ENCODE measurements around the gene TMCC2. TPM values are rescaled to one million over a fixed set of nuclear protein-coding genes. Genes with fewer than 3 reads are reported as not detected.
A peak's percentile ranks its signal among the peaks of the same experiment; 100 is the strongest.

Gene TMCC2
- total and polyA plus RNA-seq, 2 donors from 2014 or later = 1.3 to 3.5 TPM

DNA sequence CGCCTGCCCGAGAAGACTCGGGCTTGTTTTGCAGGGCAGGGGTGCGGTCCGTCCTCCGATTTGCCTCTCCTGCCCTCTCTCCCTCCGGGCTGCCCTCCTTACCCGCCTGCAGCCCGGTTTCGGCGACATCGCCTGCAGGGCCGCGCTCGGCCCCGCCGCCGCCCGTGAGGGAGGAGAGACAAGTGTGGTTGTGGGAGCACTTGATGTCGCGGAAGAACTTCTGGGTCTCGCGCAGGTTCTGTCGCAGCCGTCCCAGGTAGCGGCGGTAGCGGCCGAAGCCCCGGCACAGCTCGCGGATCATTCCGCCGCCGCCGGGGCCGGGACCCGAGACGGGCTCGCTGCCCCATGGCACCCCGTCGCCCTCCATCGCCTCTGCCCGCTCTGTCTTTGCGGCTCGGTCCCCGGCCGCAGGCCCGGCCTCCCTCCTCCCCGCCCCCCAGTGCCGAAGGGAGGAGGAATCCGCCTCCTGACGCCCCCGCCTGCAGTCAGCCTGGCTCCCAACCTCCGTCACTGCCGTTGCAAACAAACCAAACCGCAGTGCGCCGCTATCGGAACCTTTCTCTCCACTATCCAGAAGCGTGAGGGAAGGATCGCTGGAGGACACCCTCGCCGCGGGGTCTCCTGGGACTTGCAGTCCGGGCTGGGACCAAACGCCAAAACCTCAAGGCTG, 16.4 kb upstream of the TMCC2 start, which contains the start of gene DSTYK:
TSS of gene DSTYK (minus strand) at position 534 of the 670 bp plus-strand sequence. CDS start at position 367, 167 bp downstream.
- Histone ChIP-seq H3K9me3 (ENCODE audit: control insufficient read depth in 2 of 3, insufficient read depth in 1 of 3, low read length in 3 of 3) (no peaks in the 10 kb centered on the region), H3K36me3 (ENCODE audit: control insufficient read depth in 2 of 3, insufficient read depth in 3 of 3, low read length in 3 of 3) (no peaks in the 10 kb centered on the region), H3K9ac (ENCODE audit: low read length in 3 of 3) (peak within 1 kb of the TSS; percentile 57 to 95 (median 73)), H3K4me3 (ENCODE audit: low read length in 3 of 3) (peak within 1 kb of the TSS; percentile 67 to 85 (median 80)), H3K4me1 (ENCODE audit: control insufficient read depth in 2 of 3, insufficient read depth in 2 of 3, low read depth in 1 of 3, low read length in 3 of 3) (peaks cover 0 to 8% (median 7%) of the 10 kb centered on the region in 3 donors), H3K27me3 (ENCODE audit: control insufficient read depth, insufficient read depth, low read length) (no peaks in the 10 kb centered on the region), H3K27ac (ENCODE audit: low read depth in 2 of 2, low read length in 2 of 2) (peak within 1 kb of the TSS; percentile 95 to 96)
- no peak for FAIRE-seq
- no peak for TF ChIP-seq CTCF (IDR thresholded peaks at IDR 0.05; ENCODE audit: borderline replicate concordance, extremely low read depth, insufficient read depth)
- DNase-seq = peak; percentile 95 to 98 (median 97)
- intact Hi-C loops (cut with DNase I) = no loop called here

DNA sequence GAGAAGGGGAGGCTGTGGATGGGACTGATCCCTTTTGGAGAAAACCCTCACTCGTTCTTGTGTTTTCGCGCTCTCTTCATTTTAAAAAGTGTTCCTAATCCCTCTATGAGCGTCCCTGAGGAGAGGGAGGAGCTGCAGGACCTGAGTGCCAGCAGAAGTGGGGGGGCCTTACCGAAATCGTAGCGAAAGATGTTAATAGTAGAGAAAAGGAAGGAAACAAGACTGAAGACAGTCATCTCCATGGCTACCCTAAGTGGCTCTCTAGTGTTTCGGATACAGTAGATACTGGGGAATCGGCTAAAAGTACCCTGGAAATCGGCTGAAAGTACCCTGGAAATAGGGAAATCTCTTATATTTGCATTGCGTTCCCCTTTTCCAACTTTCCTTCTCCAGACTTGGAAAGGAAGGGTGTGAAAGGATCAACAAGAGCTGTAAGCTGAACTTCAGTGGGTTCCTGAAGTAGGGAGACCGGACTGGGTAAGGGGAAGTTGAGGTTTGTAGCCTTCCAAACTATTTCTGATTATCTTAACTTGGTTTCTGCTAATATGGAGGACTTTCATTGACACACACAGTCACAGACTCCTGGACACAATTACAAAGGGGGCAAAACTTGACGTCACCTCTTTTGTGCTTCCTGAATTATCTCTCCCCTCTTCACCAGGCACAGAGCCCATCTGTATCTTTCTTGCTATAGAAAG, 15.8 kb upstream of the TMCC2 start:
- Histone ChIP-seq H3K9me3 (ENCODE audit: control insufficient read depth in 2 of 3, insufficient read depth in 1 of 3, low read length in 3 of 3) (no peaks in the 10 kb centered on the region), H3K4me1 (ENCODE audit: control insufficient read depth in 2 of 3, insufficient read depth in 2 of 3, low read depth in 1 of 3, low read length in 3 of 3) (peaks cover 0 to 8% (median 7%) of the 10 kb centered on the region in 3 donors), H3K4me3 (ENCODE audit: low read length in 3 of 3) (peak overlapping the region; percentile 67 to 85 (median 80)), H3K27me3 (ENCODE audit: control insufficient read depth, insufficient read depth, low read length) (no peaks in the 10 kb centered on the region), H3K36me3 (ENCODE audit: control insufficient read depth in 2 of 3, insufficient read depth in 3 of 3, low read length in 3 of 3) (no peaks in the 10 kb centered on the region), H3K27ac (ENCODE audit: low read depth in 2 of 2, low read length in 2 of 2) (peak overlapping the region in 1 of 2 donors; percentile 95), H3K9ac (ENCODE audit: low read length in 3 of 3) (peak overlapping the region in 2 of 3 donors; percentile 32 to 95)
- FAIRE-seq (no peak), DNase-seq (no peak)
- no peak for TF ChIP-seq CTCF (IDR thresholded peaks at IDR 0.05; ENCODE audit: borderline replicate concordance, extremely low read depth, insufficient read depth)
- intact Hi-C loops (cut with DNase I) = no loop called here

GRCh38 chr1:205214756-205215155, 13.0 kb upstream of the TMCC2 start:
- Histone ChIP-seq H3K36me3 (ENCODE audit: control insufficient read depth in 2 of 3, insufficient read depth in 3 of 3, low read length in 3 of 3) (no peaks in the 10 kb centered on the region), H3K9me3 (ENCODE audit: control insufficient read depth in 2 of 3, insufficient read depth in 1 of 3, low read length in 3 of 3) (no peaks in the 10 kb centered on the region), H3K4me1 (ENCODE audit: control insufficient read depth in 2 of 3, insufficient read depth in 2 of 3, low read depth in 1 of 3, low read length in 3 of 3) (peaks cover 0 to 7% (median 0%) of the 10 kb centered on the region in 3 donors), H3K9ac (ENCODE audit: low read length in 3 of 3) (no peak overlapping the region), H3K27ac (ENCODE audit: low read depth in 2 of 2, low read length in 2 of 2) (no peak overlapping the region), H3K27me3 (ENCODE audit: control insufficient read depth, insufficient read depth, low read length) (no peaks in the 10 kb centered on the region), H3K4me3 (ENCODE audit: low read length in 3 of 3) (no peak overlapping the region)
- DNase-seq = no peak
- TF ChIP-seq CTCF (IDR thresholded peaks at IDR 0.05; ENCODE audit: borderline replicate concordance, extremely low read depth, insufficient read depth) = no peak
- intact Hi-C loops (cut with DNase I) = no loop called here
- FAIRE-seq = no peak
